ENCODE measurements around the gene MAD2L1BP.

GRCh38 chr6:43614396-43614730 is 21.3 kb upstream of the MAD2L1BP start:
- no peak for TF ChIP-seq POLR2A (IDR thresholded peaks at IDR 0.05)
- TF ChIP-seq CTCF (IDR thresholded peaks at IDR 0.05): no peak
